ENCODE data around the gene VGLL4. TPM values are rescaled to one million over a fixed set of nuclear protein-coding genes. Genes with fewer than 3 reads are reported as not detected.
A peak's percentile ranks its signal among the peaks of the same experiment; 100 is the strongest.

The VGLL4 gene
- total RNA-seq, 6 donors from 2014 or later = 46.5 to 93.6 (median 60.1) TPM

DNA sequence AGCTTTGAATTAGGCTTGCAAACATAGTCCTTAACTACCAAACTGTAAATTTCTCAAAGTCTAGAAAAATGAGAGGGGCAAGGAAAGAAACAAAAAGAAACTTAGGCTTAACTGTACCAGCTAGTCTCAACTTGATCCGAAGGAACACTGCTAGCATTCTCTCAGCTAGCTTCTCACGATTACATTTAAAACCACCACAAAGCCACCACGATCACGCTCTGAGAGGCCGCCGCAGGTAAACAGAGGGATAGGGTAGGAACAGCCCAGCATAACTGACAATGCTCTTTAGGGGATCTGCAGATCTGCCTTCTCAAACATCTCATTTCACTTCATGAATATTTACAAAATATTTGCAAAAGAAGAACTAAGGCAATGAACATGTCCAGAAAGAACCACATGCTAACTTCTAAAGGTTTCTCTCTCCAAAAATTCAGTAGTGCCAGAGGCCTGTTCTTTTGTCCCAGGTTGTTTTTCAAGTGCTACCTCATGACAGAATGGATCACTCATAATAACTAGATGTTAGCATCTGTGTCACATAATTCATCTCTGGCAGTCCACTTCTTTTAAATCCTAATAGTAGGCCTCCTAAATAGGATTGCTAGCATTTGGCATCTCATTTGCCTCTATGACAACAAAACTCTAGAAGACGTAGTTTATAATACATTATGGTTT, 18.9 kb downstream of the VGLL4 start:
- no peaks in the 10 kb centered on the region for H3K9me3 ChIP-seq
- TF ChIP-seq, protein P1, sequence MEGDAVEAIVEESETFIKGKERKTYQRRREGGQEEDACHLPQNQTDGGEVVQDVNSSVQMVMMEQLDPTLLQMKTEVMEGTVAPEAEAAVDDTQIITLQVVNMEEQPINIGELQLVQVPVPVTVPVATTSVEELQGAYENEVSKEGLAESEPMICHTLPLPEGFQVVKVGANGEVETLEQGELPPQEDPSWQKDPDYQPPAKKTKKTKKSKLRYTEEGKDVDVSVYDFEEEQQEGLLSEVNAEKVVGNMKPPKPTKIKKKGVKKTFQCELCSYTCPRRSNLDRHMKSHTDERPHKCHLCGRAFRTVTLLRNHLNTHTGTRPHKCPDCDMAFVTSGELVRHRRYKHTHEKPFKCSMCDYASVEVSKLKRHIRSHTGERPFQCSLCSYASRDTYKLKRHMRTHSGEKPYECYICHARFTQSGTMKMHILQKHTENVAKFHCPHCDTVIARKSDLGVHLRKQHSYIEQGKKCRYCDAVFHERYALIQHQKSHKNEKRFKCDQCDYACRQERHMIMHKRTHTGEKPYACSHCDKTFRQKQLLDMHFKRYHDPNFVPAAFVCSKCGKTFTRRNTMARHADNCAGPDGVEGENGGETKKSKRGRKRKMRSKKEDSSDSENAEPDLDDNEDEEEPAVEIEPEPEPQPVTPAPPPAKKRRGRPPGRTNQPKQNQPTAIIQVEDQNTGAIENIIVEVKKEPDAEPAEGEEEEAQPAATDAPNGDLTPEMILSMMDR (IDR thresholded peaks at IDR 0.05) = no peak
- no peak for TF ChIP-seq POLR2A (IDR thresholded peaks at IDR 0.05)
- TF ChIP-seq EP300 (IDR thresholded peaks at IDR 0.05) = no peak
- no peak for TF ChIP-seq POLR2AphosphoS5 (IDR thresholded peaks at IDR 0.05)
- no peaks in the 10 kb centered on the region for H3K27me3 ChIP-seq
- no peak for DNase-seq
- H3K4me1 ChIP-seq = peaks cover 18 to 42% (median 35%) of the 10 kb centered on the region in 4 donors
- H3K4me3 ChIP-seq = no peak overlapping the region
- H3K27ac ChIP-seq = peak overlapping the region in 1 of 4 donors; percentile 8
- ATAC-seq (ENCODE audit: low FRiP score in 2 of 2) = no peak
- H3K36me3 ChIP-seq = no peaks in the 10 kb centered on the region
- WGBS, 2 donors = 85 to 87% methylated on average over 7 of the region's 7 CpGs

DNA sequence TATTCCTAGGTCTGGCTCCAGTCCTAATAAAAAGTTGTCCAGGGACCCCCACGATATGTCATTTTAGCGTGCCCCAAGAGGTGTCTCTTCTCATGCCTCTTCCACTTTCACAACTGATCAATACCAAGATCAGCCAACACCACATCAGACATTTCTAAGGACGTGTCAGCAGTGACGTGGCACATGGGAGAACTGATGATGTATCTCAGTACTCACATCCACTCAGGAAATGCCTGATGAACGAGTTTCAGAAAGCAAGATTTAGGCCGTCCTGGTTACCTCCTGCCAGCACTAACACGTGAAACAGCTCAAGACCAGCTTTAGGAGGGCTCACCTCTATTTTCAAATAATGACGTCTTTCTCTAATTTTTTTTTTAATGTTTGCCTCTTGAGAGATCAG, 19.6 kb downstream of the VGLL4 start:
- Histone ChIP-seq H3K4me1 (peaks cover 25 to 46% (median 41%) of the 10 kb centered on the region in 4 donors), H3K9me3 (no peaks in the 10 kb centered on the region), H3K27me3 (no peaks in the 10 kb centered on the region), H3K27ac (no peak overlapping the region), H3K4me3 (no peak overlapping the region), H3K36me3 (no peaks in the 10 kb centered on the region)
- WGBS, 2 donors = 45 to 63% methylated on average over 8 of the region's 8 CpGs
- DNase-seq (no peak), ATAC-seq (ENCODE audit: low FRiP score in 2 of 2) (no peak)
- TF ChIP-seq EP300 (IDR thresholded peaks at IDR 0.05) = no peak
- TF ChIP-seq, protein P1 (IDR thresholded peaks at IDR 0.05) = no peak
- TF ChIP-seq POLR2AphosphoS5 (IDR thresholded peaks at IDR 0.05) = no peak
- TF ChIP-seq POLR2A (IDR thresholded peaks at IDR 0.05) = no peak

GRCh38 chr3:11622586-11623550, 20.8 kb downstream of the VGLL4 start:
- DNase-seq = no peak
- Histone ChIP-seq H3K4me3 (no peak overlapping the region), H3K4me1 (peaks cover 27 to 57% (median 49%) of the 10 kb centered on the region in 4 donors), H3K27ac (no peak overlapping the region), H3K9me3 (no peaks in the 10 kb centered on the region), H3K27me3 (no peaks in the 10 kb centered on the region), H3K36me3 (no peaks in the 10 kb centered on the region)
- ATAC-seq (ENCODE audit: low FRiP score in 2 of 2) = no peak
- TF ChIP-seq EP300 (IDR thresholded peaks at IDR 0.05) = no peak
- no peak for TF ChIP-seq POLR2AphosphoS5 (IDR thresholded peaks at IDR 0.05)
- TF ChIP-seq, protein P1 (IDR thresholded peaks at IDR 0.05) = no peak
- TF ChIP-seq POLR2A (IDR thresholded peaks at IDR 0.05) = no peak
- 88 to 92% methylated on average over 9 of the region's 9 CpGs for WGBS, 2 donors

DNA sequence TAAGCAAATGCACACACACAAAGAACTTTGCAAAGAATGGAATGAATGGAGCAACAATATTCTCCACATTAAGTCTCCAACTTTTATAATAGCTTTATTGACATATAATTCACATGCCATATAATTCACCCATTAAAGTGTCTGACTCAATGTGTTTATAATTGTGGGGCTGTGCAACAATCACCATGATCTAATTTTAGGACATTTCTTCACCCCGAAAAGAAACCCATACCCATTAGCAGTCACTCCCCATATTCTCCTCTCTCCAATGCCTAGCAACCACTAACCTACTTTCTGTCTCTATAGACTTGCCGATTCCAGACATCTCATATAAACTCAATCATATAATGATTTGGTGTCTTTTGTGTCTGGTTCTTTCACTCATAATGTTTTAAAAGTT, 22.6 kb downstream of the VGLL4 start:
- Histone ChIP-seq H3K4me1 (peaks cover 18 to 63% (median 45%) of the 10 kb centered on the region in 4 donors), H3K27me3 (no peaks in the 10 kb centered on the region), H3K36me3 (no peaks in the 10 kb centered on the region), H3K4me3 (no peak overlapping the region), H3K9me3 (no peaks in the 10 kb centered on the region), H3K27ac (no peak overlapping the region)
- DNase-seq (no peak), ATAC-seq (ENCODE audit: low FRiP score in 2 of 2) (no peak)
- WGBS, 2 donors = 82 to 91% methylated on average over 2 of the region's 2 CpGs
- TF ChIP-seq POLR2AphosphoS5 (IDR thresholded peaks at IDR 0.05) (no peak), POLR2A (IDR thresholded peaks at IDR 0.05) (no peak), EP300 (IDR thresholded peaks at IDR 0.05) (no peak)
- TF ChIP-seq, protein P1 (IDR thresholded peaks at IDR 0.05) = no peak
